OCI-LY1 (cell line): ENCODE data around the gene LSM2.
"Not testable (repeated sequence)": the region's sequence is repeated elsewhere in the genome, so short reads cannot be mapped to it uniquely, and the experiment has no call there.

Source experiments
- H2AFZ ChIP-seq: fragments of 200-600 bp; sonication (generic), shearing (Covaris generic); 2 replicates; pipeline ENCODE4 v1.6.0; 2014; ENCODE audit warnings: antibody characterized with exemption, mild to moderate bottlenecking, low read length
- H3F3A ChIP-seq: fragments of 200-600 bp; sonication (generic), shearing (Covaris generic); 2 replicates; pipeline ENCODE4 v1.6.0; 2014; ENCODE audit warnings: mild to moderate bottlenecking, antibody characterized with exemption, low read length, moderate library complexity; ENCODE audit not compliant: insufficient read depth
- H3K27ac ChIP-seq: fragments of 200-600 bp; sonication (generic); 2 replicates; pipeline ENCODE4 v1.5.1; 2014; ENCODE audit warnings: low read length, mixed run types, mild to moderate bottlenecking, low read depth; ENCODE audit not compliant: poor library complexity, severe bottlenecking
- H3K27me3 ChIP-seq: fragments of 200-600 bp; sonication (generic); 2 replicates; pipeline ENCODE4 v1.6.0; 2014; ENCODE audit warnings: antibody characterized with exemption, mild to moderate bottlenecking, low read length, moderate library complexity; ENCODE audit not compliant: insufficient read depth
- H3K36me3 ChIP-seq: fragments of 200-600 bp; sonication (generic); 2 replicates; pipeline ENCODE4 v1.6.1; 2014; ENCODE audit warnings: mild to moderate bottlenecking, antibody characterized with exemption, low read length, moderate library complexity, mixed read lengths; ENCODE audit not compliant: insufficient read depth
- H3K4me1 ChIP-seq: fragments of 200-600 bp; sonication (generic); 2 replicates; pipeline ENCODE4 v1.5.1; 2014; ENCODE audit warnings: mild to moderate bottlenecking, low read length, moderate library complexity; ENCODE audit not compliant: insufficient read depth, severe bottlenecking
- H3K4me2 ChIP-seq: fragments of 200-600 bp; sonication (generic), shearing (Covaris generic); 2 replicates; pipeline ENCODE4 v1.6.1; 2014; ENCODE audit warnings: low read length
- H3K4me3 ChIP-seq: fragments of 200-600 bp; sonication (generic); 2 replicates; pipeline ENCODE4 v1.5.1; 2014; ENCODE audit warnings: low read length, low read depth, mild to moderate bottlenecking, mixed read lengths; ENCODE audit not compliant: poor library complexity, severe bottlenecking
- H3K79me2 ChIP-seq: fragments of 200-600 bp; shearing (Covaris generic); 2 replicates; pipeline ENCODE4 v1.6.1; 2016; ENCODE audit warnings: mixed run types, low read length, mixed read lengths; ENCODE audit not compliant: insufficient read depth
- H3K9ac ChIP-seq: fragments of 200-600 bp; sonication (generic), shearing (Covaris generic); 2 replicates; pipeline ENCODE4 v1.6.1; 2014; ENCODE audit warnings: mild to moderate bottlenecking, low read length, mixed read lengths
- H3K9me2 ChIP-seq: fragments of 200-600 bp; sonication (generic), shearing (Covaris generic); 2 replicates; pipeline ENCODE4 v1.6.1; 2014; ENCODE audit warnings: low read depth, mild to moderate bottlenecking, low read length, mixed read lengths
- H3K9me3 ChIP-seq: fragments of 200-600 bp; shearing (Covaris generic); 2 replicates; pipeline ENCODE4 v1.6.1; 2014; ENCODE audit warnings: low read length, mixed read lengths
- H4K20me1 ChIP-seq: fragments of 200-600 bp; sonication (generic), shearing (Covaris generic); 2 replicates; pipeline ENCODE4 v1.6.0; 2016; ENCODE audit warnings: mild to moderate bottlenecking, low read length; ENCODE audit not compliant: insufficient read depth
- EZH2 ChIP-seq: fragments of 200-600 bp; sonication (generic), shearing (Covaris generic); IDR thresholded peaks from 2 replicates; pipeline ENCODE4 v1.8.0; 2017; ENCODE audit warnings: borderline replicate concordance, mixed run types, mild to moderate bottlenecking, antibody characterized with exemption, low read length, moderate library complexity, mixed read lengths
- TF ChIP-seq, protein P1 (sequence below): fragments of 200-600 bp; sonication (generic), shearing (Covaris generic); IDR thresholded peaks from 2 replicates; pipeline ENCODE4 v1.5.1; 2017; ENCODE audit warnings: mild to moderate bottlenecking, antibody characterized with exemption, low read length, moderate library complexity, mixed read lengths

LSM2 gene

DNA sequence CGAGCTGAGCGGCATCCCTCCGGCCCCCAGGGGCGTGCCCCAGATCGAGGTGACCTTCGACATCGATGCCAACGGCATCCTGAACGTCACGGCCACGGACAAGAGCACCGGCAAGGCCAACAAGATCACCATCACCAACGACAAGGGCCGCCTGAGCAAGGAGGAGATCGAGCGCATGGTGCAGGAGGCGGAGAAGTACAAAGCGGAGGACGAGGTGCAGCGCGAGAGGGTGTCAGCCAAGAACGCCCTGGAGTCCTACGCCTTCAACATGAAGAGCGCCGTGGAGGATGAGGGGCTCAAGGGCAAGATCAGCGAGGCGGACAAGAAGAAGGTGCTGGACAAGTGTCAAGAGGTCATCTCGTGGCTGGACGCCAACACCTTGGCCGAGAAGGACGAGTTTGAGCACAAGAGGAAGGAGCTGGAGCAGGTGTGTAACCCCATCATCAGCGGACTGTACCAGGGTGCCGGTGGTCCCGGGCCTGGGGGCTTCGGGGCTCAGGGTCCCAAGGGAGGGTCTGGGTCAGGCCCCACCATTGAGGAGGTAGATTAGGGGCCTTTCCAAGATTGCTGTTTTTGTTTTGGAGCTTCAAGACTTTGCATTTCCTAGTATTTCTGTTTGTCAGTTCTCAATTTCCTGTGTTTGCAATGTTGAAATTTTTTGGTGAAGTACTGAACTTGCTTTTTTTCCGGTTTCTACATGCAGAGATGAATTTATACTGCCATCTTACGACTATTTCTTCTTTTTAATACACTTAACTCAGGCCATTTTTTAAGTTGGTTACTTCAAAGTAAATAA, 10.6 kb upstream of the LSM2 start:
- H3K9me2 ChIP-seq, H3K9me3 ChIP-seq, H3K27ac ChIP-seq, H4K20me1 ChIP-seq, H3K36me3 ChIP-seq, H3F3A ChIP-seq, H3K4me2 ChIP-seq, H3K27me3 ChIP-seq, H3K9ac ChIP-seq, H3K79me2 ChIP-seq: not testable (repeated sequence)
- Histone ChIP-seq H3K4me1 (peaks cover 16% of the 10 kb centered on the region), H3K4me3 (peak overlapping the region; percentile 52), H2AFZ (peak overlapping the region; percentile 39; the same call in 1 of the 2 replicates)
- TF ChIP-seq, protein P1, sequence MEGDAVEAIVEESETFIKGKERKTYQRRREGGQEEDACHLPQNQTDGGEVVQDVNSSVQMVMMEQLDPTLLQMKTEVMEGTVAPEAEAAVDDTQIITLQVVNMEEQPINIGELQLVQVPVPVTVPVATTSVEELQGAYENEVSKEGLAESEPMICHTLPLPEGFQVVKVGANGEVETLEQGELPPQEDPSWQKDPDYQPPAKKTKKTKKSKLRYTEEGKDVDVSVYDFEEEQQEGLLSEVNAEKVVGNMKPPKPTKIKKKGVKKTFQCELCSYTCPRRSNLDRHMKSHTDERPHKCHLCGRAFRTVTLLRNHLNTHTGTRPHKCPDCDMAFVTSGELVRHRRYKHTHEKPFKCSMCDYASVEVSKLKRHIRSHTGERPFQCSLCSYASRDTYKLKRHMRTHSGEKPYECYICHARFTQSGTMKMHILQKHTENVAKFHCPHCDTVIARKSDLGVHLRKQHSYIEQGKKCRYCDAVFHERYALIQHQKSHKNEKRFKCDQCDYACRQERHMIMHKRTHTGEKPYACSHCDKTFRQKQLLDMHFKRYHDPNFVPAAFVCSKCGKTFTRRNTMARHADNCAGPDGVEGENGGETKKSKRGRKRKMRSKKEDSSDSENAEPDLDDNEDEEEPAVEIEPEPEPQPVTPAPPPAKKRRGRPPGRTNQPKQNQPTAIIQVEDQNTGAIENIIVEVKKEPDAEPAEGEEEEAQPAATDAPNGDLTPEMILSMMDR: peak; percentile 21; the same call in 1 of the 2 replicates

DNA sequence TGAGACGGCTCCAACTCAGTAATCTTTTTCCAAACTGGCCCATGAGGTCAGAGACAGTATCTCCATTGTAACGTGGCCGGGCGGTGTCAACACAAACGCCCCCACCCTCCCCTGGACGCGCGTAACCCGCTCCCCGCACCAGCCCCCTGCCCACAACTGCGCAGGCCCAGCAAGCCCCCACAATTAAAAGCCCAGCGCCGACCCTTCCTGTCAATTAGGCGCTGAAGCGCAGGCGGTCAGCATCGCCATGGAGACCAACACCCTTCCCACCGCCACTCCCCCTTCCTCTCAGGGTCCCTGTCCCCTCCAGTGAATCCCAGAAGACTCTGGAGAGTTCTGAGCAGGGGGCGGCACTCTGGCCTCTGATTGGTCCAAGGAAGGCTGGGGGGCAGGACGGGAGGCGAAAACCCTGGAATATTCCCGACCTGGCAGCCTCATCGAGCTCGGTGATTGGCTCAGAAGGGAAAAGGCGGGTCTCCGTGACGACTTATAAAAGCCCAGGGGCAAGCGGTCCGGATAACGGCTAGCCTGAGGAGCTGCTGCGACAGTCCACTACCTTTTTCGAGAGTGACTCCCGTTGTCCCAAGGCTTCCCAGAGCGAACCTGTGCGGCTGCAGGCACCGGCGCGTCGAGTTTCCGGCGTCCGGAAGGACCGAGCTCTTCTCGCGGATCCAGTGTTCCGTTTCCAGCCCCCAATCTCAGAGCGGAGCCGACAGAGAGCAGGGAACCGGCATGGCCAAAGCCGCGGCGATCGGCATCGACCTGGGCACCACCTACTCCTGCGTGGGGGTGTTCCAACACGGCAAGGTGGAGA, 8.5 kb upstream of the LSM2 start, which contains the start of the genes HSPA1A and HSPA1L:
HSPA1A (plus strand) TSS at position 519 of the 814 bp plus-strand sequence; CDS start at position 733, 214 bp downstream.
HSPA1L (minus strand) TSS at position 259 of the 814 bp plus-strand sequence. CDS start 3,311 bp downstream, outside the sequence.
- H2AFZ ChIP-seq: no peak within 1 kb of the TSS
- H3K9ac ChIP-seq: no peak within 1 kb of the TSS
- peak within 1 kb of the TSS; percentile 17 for H3K4me3 ChIP-seq
- no peaks in the 10 kb centered on the region for H3K79me2 ChIP-seq
- TF ChIP-seq EZH2: no peak
- TF ChIP-seq, protein P1: no peak
- no peaks in the 10 kb centered on the region; the same call in 1 of the 2 replicates for H3K27me3 ChIP-seq
- peak within 1 kb of the TSS; percentile 30 for H3K4me2 ChIP-seq
- no peaks in the 10 kb centered on the region for H3K9me2 ChIP-seq
- H4K20me1 ChIP-seq: no peaks in the 10 kb centered on the region
- no peaks in the 10 kb centered on the region for H3K9me3 ChIP-seq
- H3K36me3 ChIP-seq: no peaks in the 10 kb centered on the region
- no peaks in the 10 kb centered on the region for H3F3A ChIP-seq
- peaks cover 5% of the 10 kb centered on the region for H3K4me1 ChIP-seq
- H3K27ac ChIP-seq: no peak within 1 kb of the TSS

DNA sequence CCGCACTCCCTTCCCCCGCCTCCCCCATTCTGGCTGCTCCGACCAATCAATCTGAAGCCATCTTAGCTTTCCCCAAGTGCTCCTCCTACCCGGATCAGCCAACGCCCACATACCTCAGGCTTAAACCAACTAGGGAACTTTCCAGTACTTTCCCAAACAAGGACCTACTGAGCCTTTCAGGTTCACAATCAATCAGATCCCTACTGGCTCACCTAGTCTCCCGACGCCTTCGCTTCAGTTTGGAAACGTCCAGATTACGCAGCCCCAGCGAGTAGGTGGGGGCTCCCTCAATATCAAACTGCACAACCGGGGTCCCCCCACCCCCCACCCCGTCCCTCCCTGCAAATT, 7.9 kb upstream of the LSM2 start:
- no peak overlapping the region for H2AFZ ChIP-seq
- H3K9me3 ChIP-seq: no peaks in the 10 kb centered on the region
- no peak overlapping the region for H3K4me3 ChIP-seq
- no peaks in the 10 kb centered on the region for H3K9me2 ChIP-seq
- no peaks in the 10 kb centered on the region for H3K79me2 ChIP-seq
- H4K20me1 ChIP-seq: no peaks in the 10 kb centered on the region
- peaks cover 5% of the 10 kb centered on the region for H3K4me1 ChIP-seq
- H3K27ac ChIP-seq: no peak overlapping the region
- H3K27me3 ChIP-seq: no peaks in the 10 kb centered on the region; the same call in 1 of the 2 replicates
- TF ChIP-seq, protein P1: no peak
- no peak for TF ChIP-seq EZH2
- no peak overlapping the region for H3K4me2 ChIP-seq
- no peaks in the 10 kb centered on the region for H3F3A ChIP-seq
- no peaks in the 10 kb centered on the region for H3K36me3 ChIP-seq
- no peak overlapping the region for H3K9ac ChIP-seq
